Measurements from ENCODE around the gene PCBP3.

GRCh38 chr21:45727390-45727789, 83.9 kb downstream of the PCBP3 start:
- TF ChIP-seq YY1 (IDR thresholded peaks at IDR 0.05; ENCODE audit: insufficient read depth, insufficient read length) (no peak), ZNF274 (IDR thresholded peaks at IDR 0.05; ENCODE audit: low read depth, low read length) (no peak)
